NAMALWA (cell line): ENCODE results near the gene CAMK2A.
"Not testable (repeated sequence)": the region's sequence is repeated elsewhere in the genome, so short reads cannot be mapped to it uniquely, and the experiment has no call there.

Experiments used
- DNase-seq: peaks from one replicate; pipeline ENCODE4 v3.0.0-alpha.2; 2015; ENCODE audit warnings: low spot score

CAMK2A gene

GRCh38 chr5:150253416-150254208, 36.0 kb downstream of the CAMK2A start:
- no peak for DNase-seq

GRCh38 chr5:150252489-150252888, 37.1 kb downstream of the CAMK2A start:
- DNase-seq = no peak

GRCh38 chr5:150251504-150251903, 38.1 kb downstream of the CAMK2A start:
- no peak for DNase-seq

- no peak for DNase-seq
Measured at GRCh38 chr5:150249744-150250143, 39.8 kb downstream of the CAMK2A start.

DNA sequence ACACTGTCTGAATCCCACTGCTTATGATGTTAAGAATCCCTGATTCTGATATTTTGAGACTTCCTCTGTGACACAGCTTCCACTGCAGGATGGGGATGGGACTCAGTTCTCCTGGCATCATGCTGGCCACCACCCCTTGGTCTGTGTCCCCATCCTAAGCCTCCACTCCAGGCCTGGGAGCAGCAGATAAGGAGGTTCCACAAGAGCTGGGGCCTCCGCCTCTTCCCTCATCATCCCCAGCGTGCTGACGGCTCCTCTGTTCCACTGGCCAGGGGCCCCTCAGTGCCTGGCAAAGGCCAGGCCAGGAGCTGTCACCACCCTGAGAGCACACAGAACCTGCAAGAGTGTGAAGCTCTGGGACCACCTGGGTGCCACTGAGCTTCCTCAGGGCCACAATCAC, 40.6 kb downstream of the CAMK2A start:
- no peak for DNase-seq

GRCh38 chr5:150248493-150248892, 41.1 kb downstream of the CAMK2A start:
- not testable (repeated sequence) for DNase-seq

DNA sequence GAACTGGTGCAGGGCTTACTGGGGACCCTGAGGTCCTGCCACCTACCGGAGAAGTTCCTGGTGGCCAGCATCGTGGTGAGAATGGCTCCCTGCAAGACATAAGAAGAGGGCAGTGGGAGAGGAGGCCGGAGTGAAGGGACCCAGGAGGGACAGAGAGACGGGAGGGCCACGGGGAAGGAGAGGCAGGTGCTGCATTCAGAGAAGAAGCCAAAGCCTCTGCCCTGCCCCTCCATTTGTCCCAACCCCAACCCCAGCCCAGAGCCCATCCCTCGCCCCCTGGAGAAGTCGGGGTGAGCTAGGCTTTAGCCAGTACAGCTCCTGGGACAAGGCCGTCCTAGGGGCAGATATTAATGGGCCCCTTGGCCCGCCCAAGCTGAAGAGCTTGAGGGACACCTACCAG, 41.8 kb downstream of the CAMK2A start:
- no peak for DNase-seq

GRCh38 chr5:150246835-150247234, 42.7 kb downstream of the CAMK2A start:
- no peak for DNase-seq

DNA sequence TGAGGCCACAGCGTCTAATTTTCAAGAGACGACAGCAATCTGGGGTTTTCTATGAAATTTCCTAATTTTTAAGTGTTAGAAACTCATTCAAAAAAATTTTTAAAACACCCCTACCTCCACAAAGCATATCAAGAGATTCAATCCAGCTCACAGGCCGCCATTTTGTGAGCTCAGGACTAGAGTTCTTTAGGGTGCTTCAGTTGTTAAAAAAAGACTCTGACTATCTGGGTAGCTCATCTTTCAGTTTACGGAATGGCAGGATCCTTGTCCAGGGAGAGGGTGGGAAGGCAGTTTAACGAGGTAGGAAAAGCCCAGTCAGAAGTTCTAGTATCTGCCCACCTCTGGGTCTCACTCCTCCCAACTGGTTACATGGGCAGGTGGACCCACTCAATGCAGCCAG, 43.1 kb downstream of the CAMK2A start:
- no peak for DNase-seq

GRCh38 chr5:150245808-150246207, 43.8 kb downstream of the CAMK2A start:
- DNase-seq = no peak

DNA sequence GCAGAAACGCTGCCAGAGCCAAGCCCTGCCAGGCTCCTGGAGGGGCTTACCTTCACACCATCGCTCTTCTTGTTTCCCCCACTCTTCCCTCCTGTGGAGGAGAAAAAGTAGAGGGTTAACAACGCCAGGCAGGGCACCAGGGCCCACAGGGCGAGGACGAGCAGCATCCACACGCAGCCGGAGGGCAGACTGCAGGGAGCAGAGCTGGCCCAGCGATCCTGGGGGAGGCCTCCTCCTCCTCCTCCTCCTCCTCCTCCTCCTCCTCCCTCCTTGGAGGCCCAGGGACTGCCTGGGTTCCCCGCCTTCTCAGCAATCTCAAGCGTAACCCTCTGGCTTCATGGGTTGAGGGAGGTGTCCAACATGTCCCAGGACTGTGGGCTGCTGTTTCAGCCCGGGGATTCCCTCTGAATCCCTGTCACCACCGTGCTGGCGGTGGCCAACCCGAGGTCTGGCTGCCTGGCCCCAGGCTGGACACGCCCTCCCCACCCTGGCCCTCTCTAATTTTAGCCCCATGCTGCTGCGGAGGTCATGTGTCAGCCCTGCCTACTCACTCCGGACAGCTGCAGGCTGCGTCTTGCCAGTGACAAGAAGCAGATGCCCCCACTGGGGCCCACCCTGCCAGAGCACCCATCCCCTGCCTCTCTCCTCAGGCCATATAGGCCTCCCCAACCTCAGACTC, 44.3 kb downstream of the CAMK2A start:
- no peak for DNase-seq

DNA sequence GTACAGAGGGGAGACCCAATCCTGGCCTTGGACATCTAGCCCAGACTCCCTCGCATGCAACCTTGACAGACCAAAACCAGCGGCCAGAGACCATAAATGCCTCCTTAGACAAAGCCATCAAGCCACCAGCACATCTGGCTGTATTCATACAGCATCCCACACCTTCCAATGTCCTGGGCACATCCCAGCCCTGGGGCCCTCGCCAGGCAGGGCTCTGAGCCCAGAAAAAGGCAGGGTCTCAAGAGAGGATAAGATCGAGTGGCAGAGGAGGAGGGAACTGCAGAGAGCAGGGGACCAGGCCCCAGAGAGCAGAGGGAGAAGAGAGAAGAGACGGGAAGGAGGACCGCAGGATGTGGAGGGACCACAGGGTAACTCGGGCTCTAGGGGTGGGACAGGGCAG, 45.4 kb downstream of the CAMK2A start:
- DNase-seq = no peak

- DNase-seq = no peak
Measured at GRCh38 chr5:150243590-150243989, 46.0 kb downstream of the CAMK2A start.

- DNase-seq = no peak
Measured at GRCh38 chr5:150242251-150242894, 47.2 kb downstream of the CAMK2A start.

- DNase-seq = no peak
Measured at GRCh38 chr5:150241298-150242160, 48.0 kb downstream of the CAMK2A start.

DNA sequence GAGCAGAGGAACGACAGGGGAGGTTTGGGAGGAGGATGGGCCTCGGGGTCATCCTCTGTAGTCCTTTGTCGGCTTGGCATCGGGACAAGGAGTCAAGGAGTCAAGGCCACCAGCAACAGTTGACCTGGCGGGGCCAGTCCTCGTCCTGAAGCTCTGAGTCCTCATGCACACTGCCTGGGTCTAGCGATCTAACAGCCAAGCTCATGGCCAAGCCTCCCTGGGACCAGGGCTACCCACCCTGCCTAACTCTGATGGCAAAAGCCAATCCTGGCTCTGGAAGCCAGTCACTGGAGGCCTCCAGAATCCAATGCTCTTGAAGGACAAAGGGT, 49.8 kb downstream of the CAMK2A start:
- DNase-seq = no peak

- no peak for DNase-seq
Measured at GRCh38 chr5:150239099-150239793, 50.3 kb downstream of the CAMK2A start.

- DNase-seq = no peak
Measured at GRCh38 chr5:150238646-150239045, 50.9 kb downstream of the CAMK2A start.

DNA sequence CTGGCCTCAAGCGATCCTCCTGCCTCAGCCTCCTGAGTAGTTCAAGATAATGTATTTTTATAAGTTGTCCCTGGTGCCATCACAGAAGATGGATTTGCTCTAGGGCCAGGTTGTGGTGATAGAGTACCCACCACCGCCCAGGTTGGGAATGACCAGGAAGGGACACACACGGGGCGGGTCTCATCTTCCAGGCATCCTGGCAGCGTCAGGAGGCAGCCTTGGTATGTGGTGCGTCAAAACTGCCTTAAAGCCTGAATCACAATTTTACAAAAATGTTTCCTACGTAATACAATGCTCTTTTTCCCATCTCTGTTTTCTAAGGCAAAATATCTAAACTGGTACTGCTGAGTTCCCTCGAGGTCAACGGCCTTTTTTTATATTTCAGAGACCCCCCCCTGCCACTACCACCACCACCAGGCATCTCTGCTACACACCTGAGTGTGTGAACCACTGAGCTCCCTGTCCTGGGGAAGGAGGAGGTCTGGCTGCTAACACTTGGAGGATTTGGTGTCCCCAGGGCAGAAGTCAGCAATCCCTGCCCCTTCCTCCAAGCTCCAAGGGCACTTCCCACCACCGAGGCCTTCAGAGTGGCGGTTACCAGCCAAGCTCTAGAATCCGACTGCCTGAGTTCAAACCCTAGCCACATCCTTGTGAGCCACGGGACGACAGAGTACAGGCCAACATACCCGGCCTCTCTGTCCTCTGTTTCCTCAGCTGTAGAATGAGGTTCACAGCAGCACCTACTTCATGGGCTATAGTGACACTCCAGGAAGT, 52.4 kb downstream of the CAMK2A start:
- no peak for DNase-seq

- no peak for DNase-seq
Measured at GRCh38 chr5:150236313-150236712, 53.3 kb downstream of the CAMK2A start.

GRCh38 chr5:150235500-150235854, 54.1 kb downstream of the CAMK2A start:
- DNase-seq = no peak
